Measurements from ENCODE around the gene FCRLB.
"Not testable (repeated sequence)": the region's sequence is repeated elsewhere in the genome, so short reads cannot be mapped to it uniquely, and the experiment has no call there.

The FCRLB gene, protein sequence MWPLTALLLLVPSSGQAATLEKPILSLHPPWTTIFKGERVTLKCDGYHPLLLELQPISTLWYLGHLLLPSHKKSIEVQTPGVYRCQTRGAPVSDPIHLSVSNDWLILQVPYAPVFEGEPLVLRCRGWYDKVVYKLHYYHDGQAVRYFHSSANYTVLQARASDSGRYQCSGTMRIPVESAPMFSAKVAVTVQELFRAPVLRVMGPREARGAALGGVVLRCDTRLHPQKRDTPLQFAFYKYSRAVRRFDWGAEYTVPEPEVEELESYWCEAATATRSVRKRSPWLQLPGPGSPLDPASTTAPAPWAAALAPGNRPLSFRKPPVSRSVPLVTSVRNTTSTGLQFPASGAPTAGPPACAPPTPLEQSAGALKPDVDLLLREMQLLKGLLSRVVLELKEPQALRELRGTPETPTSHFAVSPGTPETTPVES

GRCh38 chr1:161720956-161721737 lies at the start of gene FCRLB:
Gene FCRLB, plus strand, starts transcription at chr1:161721544. Its CDS starts 1,129 bp downstream, at chr1:161722673.
- no peak for DNase-seq (ENCODE audit: extremely low read depth in 1 of 2, low read depth in 1 of 2)

DNA sequence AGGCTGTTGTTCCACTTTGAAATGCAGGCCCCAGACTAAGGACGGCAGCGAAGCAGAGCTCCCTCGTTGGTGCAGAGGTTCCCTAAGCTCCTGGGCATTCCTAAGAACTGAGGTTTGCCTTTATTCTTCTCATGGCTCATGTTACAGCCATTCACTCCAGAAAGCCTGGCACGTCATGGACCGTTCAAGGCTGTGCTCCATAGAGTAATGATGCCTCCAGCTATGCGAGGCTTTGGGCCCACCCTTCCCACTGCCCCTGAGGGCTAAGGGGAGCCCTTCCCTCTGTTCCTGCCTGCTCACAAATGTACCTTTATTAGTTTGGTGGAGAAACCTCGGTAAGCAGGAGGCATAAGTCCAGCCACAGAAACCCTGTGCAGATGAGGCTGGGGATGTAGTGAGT lies 47.9 kb upstream of the FCRLB start:
- not testable (repeated sequence) for DNase-seq (ENCODE audit: extremely low read depth in 1 of 2, low read depth in 1 of 2)

DNA sequence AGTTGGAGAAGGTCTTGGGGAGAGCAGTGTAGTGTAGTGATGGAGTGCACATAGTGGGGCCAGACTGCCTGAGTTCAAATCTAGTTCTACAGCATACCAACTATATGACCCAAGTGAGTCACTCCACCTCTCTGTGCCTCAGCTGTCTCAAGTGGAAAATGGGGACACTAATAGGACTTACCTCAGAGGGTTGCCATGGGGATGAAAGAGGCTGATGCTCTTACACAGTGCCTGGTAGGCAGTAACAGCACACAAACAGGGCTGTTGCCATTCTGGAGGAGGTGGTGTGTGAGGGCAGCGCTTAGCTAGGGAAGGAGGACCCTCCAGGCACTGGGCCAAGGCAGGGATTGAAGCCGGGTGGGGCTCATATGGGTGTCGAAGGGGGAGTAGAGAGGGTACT lies 46.9 kb upstream of the FCRLB start:
- not testable (repeated sequence) for DNase-seq (ENCODE audit: extremely low read depth in 1 of 2, low read depth in 1 of 2)

- not testable (repeated sequence) for DNase-seq (ENCODE audit: extremely low read depth in 1 of 2, low read depth in 1 of 2)
These were observed 46.4 kb upstream of the FCRLB start for GRCh38 chr1:161674908-161675307.

DNA sequence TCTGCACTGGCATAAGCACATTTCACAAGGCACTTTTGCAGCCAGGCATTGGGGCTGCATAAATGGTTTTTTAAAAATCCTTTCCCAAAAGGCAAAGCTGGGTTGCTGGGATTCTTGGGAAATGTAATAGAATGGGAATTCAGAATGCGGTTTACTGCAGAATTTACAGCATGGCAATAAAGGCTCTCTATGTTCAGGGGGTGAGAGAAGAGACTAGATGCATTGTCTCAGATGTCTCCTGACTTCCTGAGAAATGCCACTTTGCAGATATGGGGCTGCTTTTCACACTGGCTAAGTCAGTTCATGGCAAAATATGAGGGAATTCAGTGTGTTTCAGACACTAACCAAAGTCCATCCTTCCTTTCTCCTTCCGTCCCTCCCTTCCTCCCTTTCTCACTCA lies 44.9 kb upstream of the FCRLB start:
- no peak for DNase-seq (ENCODE audit: extremely low read depth in 1 of 2, low read depth in 1 of 2)

- no peak for DNase-seq (ENCODE audit: extremely low read depth in 1 of 2, low read depth in 1 of 2)
These were observed 44.2 kb upstream of the FCRLB start for GRCh38 chr1:161676958-161677689.

GRCh38 chr1:161678500-161678899 lies 42.8 kb upstream of the FCRLB start:
- no peak for DNase-seq (ENCODE audit: extremely low read depth in 1 of 2, low read depth in 1 of 2)

- DNase-seq (ENCODE audit: extremely low read depth in 1 of 2, low read depth in 1 of 2) = no peak
These were observed 39.5 kb upstream of the FCRLB start for GRCh38 chr1:161681879-161682278.

GRCh38 chr1:161688946-161689345 lies 32.4 kb upstream of the FCRLB start:
- DNase-seq (ENCODE audit: extremely low read depth in 1 of 2, low read depth in 1 of 2) = no peak

- DNase-seq (ENCODE audit: extremely low read depth in 1 of 2, low read depth in 1 of 2) = no peak
These were observed 29.5 kb upstream of the FCRLB start for GRCh38 chr1:161691846-161692245.

GRCh38 chr1:161693020-161693712 lies 28.2 kb upstream of the FCRLB start:
- not testable (repeated sequence) for DNase-seq (ENCODE audit: extremely low read depth in 1 of 2, low read depth in 1 of 2)

- not testable (repeated sequence) for DNase-seq (ENCODE audit: extremely low read depth in 1 of 2, low read depth in 1 of 2)
These were observed 23.0 kb upstream of the FCRLB start for GRCh38 chr1:161698302-161698701.

DNA sequence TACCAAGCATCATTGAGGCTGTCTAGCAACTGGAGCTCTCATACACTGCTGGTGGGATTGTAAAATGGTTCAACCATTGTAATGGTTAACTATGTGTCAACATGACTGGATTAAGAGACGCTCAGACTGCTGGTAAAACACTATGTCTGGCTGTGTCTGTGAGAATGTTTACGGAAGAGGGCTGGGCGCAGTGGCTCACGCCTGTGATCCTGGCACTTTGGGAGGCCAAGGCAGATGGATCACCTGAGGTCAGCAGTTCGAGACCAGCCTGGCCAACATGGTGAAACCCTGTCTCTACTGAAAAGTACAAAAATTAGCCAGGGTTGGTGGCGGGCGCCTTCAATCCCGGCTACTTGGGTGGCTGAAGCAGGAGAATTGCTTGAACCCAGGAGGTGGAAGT lies 19.1 kb upstream of the FCRLB start:
- DNase-seq (ENCODE audit: extremely low read depth in 1 of 2, low read depth in 1 of 2) = no peak

DNA sequence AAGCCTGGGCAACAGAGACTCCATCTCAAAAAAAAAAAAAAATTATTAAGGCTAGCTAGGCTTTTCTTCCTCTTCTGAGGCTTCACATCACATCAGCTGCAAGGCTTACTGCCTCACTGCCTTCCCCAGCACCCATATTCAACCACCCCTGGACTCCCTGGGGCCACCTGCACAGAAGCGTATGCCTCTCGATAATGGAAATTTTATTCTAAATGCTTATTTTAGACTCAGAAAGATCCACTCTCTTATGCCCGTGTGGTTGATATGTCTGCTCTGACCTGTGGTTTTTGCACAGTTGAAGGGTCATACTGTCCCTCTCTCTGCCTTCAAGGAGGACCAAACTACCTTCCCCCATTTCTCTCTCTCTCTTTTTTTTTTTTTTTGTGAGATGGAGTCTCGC lies 15.8 kb upstream of the FCRLB start:
- no peak for DNase-seq (ENCODE audit: extremely low read depth in 1 of 2, low read depth in 1 of 2)

- no peak for DNase-seq (ENCODE audit: extremely low read depth in 1 of 2, low read depth in 1 of 2)
These were observed 15.2 kb upstream of the FCRLB start for GRCh38 chr1:161706113-161706481.

DNA sequence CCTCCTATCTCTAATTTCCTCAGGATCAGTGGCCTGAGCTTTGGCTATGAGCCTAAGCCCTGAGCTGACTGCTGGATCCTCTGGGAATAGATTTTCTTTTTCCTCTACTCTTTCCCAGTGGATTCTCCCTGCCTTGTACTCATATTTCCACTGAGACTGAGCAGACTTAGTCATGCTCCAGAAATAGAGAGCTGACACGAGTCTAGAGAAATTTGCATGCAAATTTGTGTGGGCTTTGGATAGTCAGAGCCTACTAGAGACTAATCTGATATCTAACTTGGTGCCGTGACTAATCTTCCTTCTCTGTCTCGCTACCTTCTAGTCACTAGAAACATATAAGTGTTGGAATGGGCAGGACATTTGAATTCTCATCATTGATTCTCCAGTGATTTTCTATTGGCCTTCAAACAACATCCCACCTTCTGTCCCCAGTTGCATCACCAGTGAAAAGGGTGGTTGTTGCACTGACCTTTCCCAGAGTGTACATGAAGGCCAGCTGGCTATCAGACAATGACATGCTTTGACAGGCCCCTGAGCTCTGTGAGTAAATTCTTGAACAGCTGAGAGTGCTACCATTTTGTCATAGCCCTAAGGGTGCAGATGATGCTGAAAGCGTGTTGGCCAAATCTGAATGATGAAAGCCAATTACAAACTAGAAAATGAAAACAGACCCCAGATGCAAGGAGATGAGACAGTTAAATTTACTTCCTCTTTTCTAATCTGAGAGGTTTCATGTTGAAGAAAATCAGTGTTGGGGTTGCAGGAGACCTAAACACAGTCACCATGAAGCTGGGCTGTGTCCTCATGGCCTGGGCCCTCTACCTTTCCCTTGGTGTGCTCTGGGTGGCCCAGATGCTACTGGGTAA lies 14.6 kb upstream of the FCRLB start, which contains the start of gene FCRLA:
Gene FCRLA, plus strand, starts transcription at position 748 of the 866 bp plus-strand sequence. Its CDS starts 36 bp downstream, at position 784.
- DNase-seq (ENCODE audit: extremely low read depth in 1 of 2, low read depth in 1 of 2) = no peak

- no peak for DNase-seq (ENCODE audit: extremely low read depth in 1 of 2, low read depth in 1 of 2)
These were observed 13.8 kb upstream of the FCRLB start for GRCh38 chr1:161707503-161707902.

GRCh38 chr1:161709373-161709772 lies 12.0 kb upstream of the FCRLB start:
- DNase-seq (ENCODE audit: extremely low read depth in 1 of 2, low read depth in 1 of 2) = no peak

DNA sequence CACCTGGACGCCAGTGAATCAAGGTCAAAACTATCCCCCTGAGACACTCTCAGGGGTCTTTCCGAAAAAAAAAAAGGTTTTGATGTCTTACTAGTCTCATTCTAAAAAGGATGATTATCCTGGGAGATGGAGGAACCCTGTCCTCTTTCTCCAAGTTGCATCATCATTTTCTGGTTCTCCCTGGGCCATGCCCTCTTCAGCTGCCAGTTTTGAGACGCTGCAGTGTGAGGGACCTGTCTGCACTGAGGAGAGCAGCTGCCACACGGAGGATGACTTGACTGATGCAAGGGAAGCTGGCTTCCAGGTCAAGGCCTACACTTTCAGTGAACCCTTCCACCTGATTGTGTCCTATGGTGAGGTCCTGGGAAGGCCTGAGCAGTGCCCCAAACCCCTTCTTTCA lies 10.8 kb upstream of the FCRLB start:
- DNase-seq (ENCODE audit: extremely low read depth in 1 of 2, low read depth in 1 of 2) = no peak
